WTC11 (cell line): ENCODE data around the gene RAB23. TPM values are rescaled to one million over a fixed set of nuclear protein-coding genes. Genes with fewer than 3 reads are reported as not detected.

Experiments
- ATAC-seq: fragments of 200-7000 bp; cut with Tn5 transposase; 2 replicates; pipeline ENCODE4 v1.10.0; 2021; ENCODE audit warnings: mild to moderate bottlenecking, moderate library complexity
- CTCF ChIA-PET: fragments of 300-600 bp; sonication (Branson Sonifier 250); formaldehyde crosslinking; loops from one replicate; lab custom pipeline; 2021; ENCODE audit warnings: antibody characterized with exemption; lab: Charles Lee
- POLR2A ChIA-PET: fragments of 350-600 bp; sonication (Branson Sonifier 250); formaldehyde crosslinking; loops from one replicate; lab custom pipeline; 2021; ENCODE audit warnings: antibody characterized with exemption; lab: Charles Lee
- DNase-seq: peaks from one replicate; pipeline ENCODE4 v3.0.0; 2021; ENCODE audit warnings: low spot score
- H3K27ac Mint-ChIP-seq: 2 replicates; pipeline ENCODE4 v1.8.0; 2021; ENCODE audit warnings: mixed read lengths
- H3K27me3 Mint-ChIP-seq: 2 replicates; pipeline ENCODE4 v1.8.0; 2021; ENCODE audit warnings: low read depth, mild to moderate bottlenecking, moderate library complexity, mixed read lengths
- H3K36me3 Mint-ChIP-seq: 2 replicates; pipeline ENCODE4 v1.8.0; 2021; ENCODE audit warnings: mixed read lengths
- H3K4me1 Mint-ChIP-seq: 2 replicates; pipeline ENCODE4 v1.8.0; 2022; ENCODE audit warnings: mixed read lengths
- H3K4me3 Mint-ChIP-seq: 2 replicates; pipeline ENCODE4 v1.8.0; 2021; ENCODE audit warnings: mild to moderate bottlenecking, moderate library complexity, mixed read lengths
- H3K9me3 Mint-ChIP-seq: 2 replicates; pipeline ENCODE4 v1.8.0; 2021; ENCODE audit warnings: mixed read lengths
- ATF1 ChIP-seq: sonication (generic); formaldehyde crosslinking; IDR thresholded peaks from 2 replicates; pipeline ENCODE4 v1.8.1; 2023; ENCODE audit warnings: mild to moderate bottlenecking, moderate library complexity, missing genetic modification reagents
- HMGA2 ChIP-seq: fragments of 250-450 bp; sonication (Bioruptor Pico); IDR thresholded peaks from 2 replicates; pipeline ENCODE4 v1.4.0; 2021; ENCODE audit warnings: mild to moderate bottlenecking, moderate library complexity
- JUN ChIP-seq: sonication (generic); formaldehyde crosslinking; IDR thresholded peaks from 2 replicates; pipeline ENCODE4 v1.8.0; 2023; ENCODE audit warnings: mild to moderate bottlenecking, missing genetic modification reagents
- MXD4 ChIP-seq: fragments of 250-450 bp; sonication (Bioruptor Pico); IDR thresholded peaks from 2 replicates; pipeline ENCODE4 v1.8.0; 2021; ENCODE audit warnings: mild to moderate bottlenecking, moderate library complexity, borderline replicate concordance
- NFATC4 ChIP-seq: fragments of 250-450 bp; sonication (Bioruptor Pico); IDR thresholded peaks from 2 replicates; pipeline ENCODE4 v1.9.0; 2021; ENCODE audit warnings: mild to moderate bottlenecking
- RELA ChIP-seq: sonication (generic); formaldehyde crosslinking; IDR thresholded peaks from 2 replicates; pipeline ENCODE4 v1.8.1; 2022; ENCODE audit warnings: missing genetic modification reagents, mild to moderate bottlenecking, borderline replicate concordance
- TEAD1 ChIP-seq: sonication (generic); formaldehyde crosslinking; IDR thresholded peaks from 2 replicates; pipeline ENCODE4 v1.8.0; 2022; ENCODE audit warnings: mild to moderate bottlenecking, missing genetic modification reagents
- TP53 ChIP-seq: sonication (generic); formaldehyde crosslinking; IDR thresholded peaks from 2 replicates; pipeline ENCODE4 v1.8.1; 2023; ENCODE audit warnings: mild to moderate bottlenecking, missing genetic modification reagents
- total RNA-seq: library from RNA; stranded (reverse); gene quantifications from 3 replicates; pipeline ENCODE4 v1.2.3, GENCODE V29; 2021
- TF ChIP-seq, protein P1 (sequence below): sonication (generic); formaldehyde crosslinking; IDR thresholded peaks from 2 replicates; pipeline ENCODE4 v1.8.1; 2023; ENCODE audit warnings: mild to moderate bottlenecking, moderate library complexity, missing genetic modification reagents
- TF ChIP-seq, protein P2 (sequence below): sonication (generic); formaldehyde crosslinking; IDR thresholded peaks from 2 replicates; pipeline ENCODE4 v1.8.0; 2023; ENCODE audit warnings: missing genetic modification reagents
- TF ChIP-seq, protein P3 (sequence below): sonication (generic); formaldehyde crosslinking; IDR thresholded peaks from 2 replicates; pipeline ENCODE4 v1.8.0; 2023; ENCODE audit warnings: mild to moderate bottlenecking, missing genetic modification reagents
- TF ChIP-seq, protein P4 (sequence below): fragments of 250-450 bp; sonication (Bioruptor Pico); IDR thresholded peaks from 2 replicates; pipeline ENCODE4 v1.9.0; 2021; ENCODE audit warnings: mild to moderate bottlenecking
- TF ChIP-seq, protein P5 (sequence below): sonication (generic); formaldehyde crosslinking; IDR thresholded peaks from 2 replicates; pipeline ENCODE4 v1.8.1; 2023; ENCODE audit warnings: mild to moderate bottlenecking, missing genetic modification reagents, moderate library complexity
- TF ChIP-seq, protein P6 (sequence below): sonication (generic); formaldehyde crosslinking; IDR thresholded peaks from 2 replicates; pipeline ENCODE4 v1.8.0; 2022; ENCODE audit warnings: missing genetic modification reagents
- TF ChIP-seq, protein P7 (sequence below): sonication (generic); formaldehyde crosslinking; IDR thresholded peaks from 2 replicates; pipeline ENCODE4 v1.8.0; 2022; ENCODE audit warnings: mild to moderate bottlenecking, missing genetic modification reagents
- TF ChIP-seq, protein P8 (sequence below): fragments of 250-450 bp; sonication (Bioruptor Pico); conservative IDR thresholded peaks from 2 replicates; pipeline ENCODE4 v1.9.0; 2021; ENCODE audit warnings: mild to moderate bottlenecking

RAB23 gene
- total RNA-seq, 1 experiment from 2014 or later = 11.3 TPM

DNA sequence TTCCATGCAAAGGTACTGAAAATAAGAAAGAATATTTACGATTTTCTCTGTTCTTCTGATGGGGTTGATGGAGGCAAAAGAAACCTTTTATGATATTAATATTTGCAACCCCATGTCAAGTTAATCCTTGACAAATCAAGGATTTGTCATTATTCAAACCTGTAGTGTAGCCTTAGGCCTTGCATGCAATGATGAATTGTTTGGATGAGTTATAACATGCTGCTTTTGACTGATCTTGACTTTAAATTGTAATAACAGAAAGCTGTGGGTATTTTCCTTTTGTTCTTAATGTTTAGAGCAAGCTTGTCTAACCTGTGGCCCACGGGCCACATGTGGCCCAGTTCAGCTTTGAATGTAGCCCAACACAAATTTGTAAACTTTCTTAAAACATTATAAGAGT lies 63.0 kb downstream of the RAB23 start (continued):
- TF ChIP-seq, protein P1, sequence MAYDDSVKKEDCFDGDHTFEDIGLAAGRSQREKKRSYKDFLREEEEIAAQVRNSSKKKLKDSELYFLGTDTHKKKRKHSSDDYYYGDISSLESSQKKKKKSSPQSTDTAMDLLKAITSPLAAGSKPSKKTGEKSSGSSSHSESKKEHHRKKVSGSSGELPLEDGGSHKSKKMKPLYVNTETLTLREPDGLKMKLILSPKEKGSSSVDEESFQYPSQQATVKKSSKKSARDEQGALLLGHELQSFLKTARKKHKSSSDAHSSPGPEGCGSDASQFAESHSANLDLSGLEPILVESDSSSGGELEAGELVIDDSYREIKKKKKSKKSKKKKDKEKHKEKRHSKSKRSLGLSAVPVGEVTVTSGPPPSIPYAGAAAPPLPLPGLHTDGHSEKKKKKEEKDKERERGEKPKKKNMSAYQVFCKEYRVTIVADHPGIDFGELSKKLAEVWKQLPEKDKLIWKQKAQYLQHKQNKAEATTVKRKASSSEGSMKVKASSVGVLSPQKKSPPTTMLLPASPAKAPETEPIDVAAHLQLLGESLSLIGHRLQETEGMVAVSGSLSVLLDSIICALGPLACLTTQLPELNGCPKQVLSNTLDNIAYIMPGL (CRISPR knock-in tag) = no peak
- TF ChIP-seq, protein P2, sequence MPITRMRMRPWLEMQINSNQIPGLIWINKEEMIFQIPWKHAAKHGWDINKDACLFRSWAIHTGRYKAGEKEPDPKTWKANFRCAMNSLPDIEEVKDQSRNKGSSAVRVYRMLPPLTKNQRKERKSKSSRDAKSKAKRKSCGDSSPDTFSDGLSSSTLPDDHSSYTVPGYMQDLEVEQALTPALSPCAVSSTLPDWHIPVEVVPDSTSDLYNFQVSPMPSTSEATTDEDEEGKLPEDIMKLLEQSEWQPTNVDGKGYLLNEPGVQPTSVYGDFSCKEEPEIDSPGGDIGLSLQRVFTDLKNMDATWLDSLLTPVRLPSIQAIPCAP (CRISPR knock-in tag) = no peak
- TF ChIP-seq, protein P3, sequence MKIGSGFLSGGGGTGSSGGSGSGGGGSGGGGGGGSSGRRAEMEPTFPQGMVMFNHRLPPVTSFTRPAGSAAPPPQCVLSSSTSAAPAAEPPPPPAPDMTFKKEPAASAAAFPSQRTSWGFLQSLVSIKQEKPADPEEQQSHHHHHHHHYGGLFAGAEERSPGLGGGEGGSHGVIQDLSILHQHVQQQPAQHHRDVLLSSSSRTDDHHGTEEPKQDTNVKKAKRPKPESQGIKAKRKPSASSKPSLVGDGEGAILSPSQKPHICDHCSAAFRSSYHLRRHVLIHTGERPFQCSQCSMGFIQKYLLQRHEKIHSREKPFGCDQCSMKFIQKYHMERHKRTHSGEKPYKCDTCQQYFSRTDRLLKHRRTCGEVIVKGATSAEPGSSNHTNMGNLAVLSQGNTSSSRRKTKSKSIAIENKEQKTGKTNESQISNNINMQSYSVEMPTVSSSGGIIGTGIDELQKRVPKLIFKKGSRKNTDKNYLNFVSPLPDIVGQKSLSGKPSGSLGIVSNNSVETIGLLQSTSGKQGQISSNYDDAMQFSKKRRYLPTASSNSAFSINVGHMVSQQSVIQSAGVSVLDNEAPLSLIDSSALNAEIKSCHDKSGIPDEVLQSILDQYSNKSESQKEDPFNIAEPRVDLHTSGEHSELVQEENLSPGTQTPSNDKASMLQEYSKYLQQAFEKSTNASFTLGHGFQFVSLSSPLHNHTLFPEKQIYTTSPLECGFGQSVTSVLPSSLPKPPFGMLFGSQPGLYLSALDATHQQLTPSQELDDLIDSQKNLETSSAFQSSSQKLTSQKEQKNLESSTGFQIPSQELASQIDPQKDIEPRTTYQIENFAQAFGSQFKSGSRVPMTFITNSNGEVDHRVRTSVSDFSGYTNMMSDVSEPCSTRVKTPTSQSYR (CRISPR knock-in tag) = no peak
- no peak for TF ChIP-seq ATF1 (CRISPR knock-in tag)
- TF ChIP-seq, protein P4, sequence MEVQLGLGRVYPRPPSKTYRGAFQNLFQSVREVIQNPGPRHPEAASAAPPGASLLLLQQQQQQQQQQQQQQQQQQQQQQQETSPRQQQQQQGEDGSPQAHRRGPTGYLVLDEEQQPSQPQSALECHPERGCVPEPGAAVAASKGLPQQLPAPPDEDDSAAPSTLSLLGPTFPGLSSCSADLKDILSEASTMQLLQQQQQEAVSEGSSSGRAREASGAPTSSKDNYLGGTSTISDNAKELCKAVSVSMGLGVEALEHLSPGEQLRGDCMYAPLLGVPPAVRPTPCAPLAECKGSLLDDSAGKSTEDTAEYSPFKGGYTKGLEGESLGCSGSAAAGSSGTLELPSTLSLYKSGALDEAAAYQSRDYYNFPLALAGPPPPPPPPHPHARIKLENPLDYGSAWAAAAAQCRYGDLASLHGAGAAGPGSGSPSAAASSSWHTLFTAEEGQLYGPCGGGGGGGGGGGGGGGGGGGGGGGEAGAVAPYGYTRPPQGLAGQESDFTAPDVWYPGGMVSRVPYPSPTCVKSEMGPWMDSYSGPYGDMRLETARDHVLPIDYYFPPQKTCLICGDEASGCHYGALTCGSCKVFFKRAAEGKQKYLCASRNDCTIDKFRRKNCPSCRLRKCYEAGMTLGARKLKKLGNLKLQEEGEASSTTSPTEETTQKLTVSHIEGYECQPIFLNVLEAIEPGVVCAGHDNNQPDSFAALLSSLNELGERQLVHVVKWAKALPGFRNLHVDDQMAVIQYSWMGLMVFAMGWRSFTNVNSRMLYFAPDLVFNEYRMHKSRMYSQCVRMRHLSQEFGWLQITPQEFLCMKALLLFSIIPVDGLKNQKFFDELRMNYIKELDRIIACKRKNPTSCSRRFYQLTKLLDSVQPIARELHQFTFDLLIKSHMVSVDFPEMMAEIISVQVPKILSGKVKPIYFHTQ (CRISPR knock-in tag) = no peak
- no peak for TF ChIP-seq MXD4 (CRISPR knock-in tag)

DNA sequence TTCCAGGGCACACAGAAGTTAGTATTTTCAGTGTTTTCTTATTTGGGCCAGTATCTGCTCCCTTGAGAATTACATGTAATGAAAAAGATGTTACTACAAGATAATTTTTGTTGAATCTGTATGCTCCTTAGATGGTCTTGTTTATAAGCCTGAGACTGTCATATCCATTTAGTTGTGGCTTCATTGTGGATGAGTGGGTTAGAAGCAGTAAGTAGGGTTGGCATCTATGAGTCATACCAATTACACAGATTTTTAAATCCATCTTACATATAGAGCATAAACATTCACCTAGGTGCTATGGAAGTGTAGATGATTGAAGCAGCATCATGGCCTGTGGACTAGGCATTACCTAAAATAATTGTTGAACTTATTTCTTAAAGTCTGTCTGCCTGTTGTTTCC lies 63.4 kb downstream of the RAB23 start:
- POLR2A ChIA-PET = interaction anchor here (0.6 kb wide), 1 partner anchor 110 kb away, joined by 4 read pairs; no protein-coding TSS in a partner anchor
- H3K27ac Mint-ChIP-seq = no peak overlapping the region
- ATAC-seq = no peak
- no peak for TF ChIP-seq TEAD1 (CRISPR knock-in tag)
- no peak for TF ChIP-seq NFATC4 (CRISPR knock-in tag)
- TF ChIP-seq, protein P5, sequence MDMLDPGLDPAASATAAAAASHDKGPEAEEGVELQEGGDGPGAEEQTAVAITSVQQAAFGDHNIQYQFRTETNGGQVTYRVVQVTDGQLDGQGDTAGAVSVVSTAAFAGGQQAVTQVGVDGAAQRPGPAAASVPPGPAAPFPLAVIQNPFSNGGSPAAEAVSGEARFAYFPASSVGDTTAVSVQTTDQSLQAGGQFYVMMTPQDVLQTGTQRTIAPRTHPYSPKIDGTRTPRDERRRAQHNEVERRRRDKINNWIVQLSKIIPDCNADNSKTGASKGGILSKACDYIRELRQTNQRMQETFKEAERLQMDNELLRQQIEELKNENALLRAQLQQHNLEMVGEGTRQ (CRISPR knock-in tag) = no peak
- no peak for TF ChIP-seq JUN (CRISPR knock-in tag)
- TF ChIP-seq, protein P3 (CRISPR knock-in tag) = no peak
- TF ChIP-seq, protein P6, sequence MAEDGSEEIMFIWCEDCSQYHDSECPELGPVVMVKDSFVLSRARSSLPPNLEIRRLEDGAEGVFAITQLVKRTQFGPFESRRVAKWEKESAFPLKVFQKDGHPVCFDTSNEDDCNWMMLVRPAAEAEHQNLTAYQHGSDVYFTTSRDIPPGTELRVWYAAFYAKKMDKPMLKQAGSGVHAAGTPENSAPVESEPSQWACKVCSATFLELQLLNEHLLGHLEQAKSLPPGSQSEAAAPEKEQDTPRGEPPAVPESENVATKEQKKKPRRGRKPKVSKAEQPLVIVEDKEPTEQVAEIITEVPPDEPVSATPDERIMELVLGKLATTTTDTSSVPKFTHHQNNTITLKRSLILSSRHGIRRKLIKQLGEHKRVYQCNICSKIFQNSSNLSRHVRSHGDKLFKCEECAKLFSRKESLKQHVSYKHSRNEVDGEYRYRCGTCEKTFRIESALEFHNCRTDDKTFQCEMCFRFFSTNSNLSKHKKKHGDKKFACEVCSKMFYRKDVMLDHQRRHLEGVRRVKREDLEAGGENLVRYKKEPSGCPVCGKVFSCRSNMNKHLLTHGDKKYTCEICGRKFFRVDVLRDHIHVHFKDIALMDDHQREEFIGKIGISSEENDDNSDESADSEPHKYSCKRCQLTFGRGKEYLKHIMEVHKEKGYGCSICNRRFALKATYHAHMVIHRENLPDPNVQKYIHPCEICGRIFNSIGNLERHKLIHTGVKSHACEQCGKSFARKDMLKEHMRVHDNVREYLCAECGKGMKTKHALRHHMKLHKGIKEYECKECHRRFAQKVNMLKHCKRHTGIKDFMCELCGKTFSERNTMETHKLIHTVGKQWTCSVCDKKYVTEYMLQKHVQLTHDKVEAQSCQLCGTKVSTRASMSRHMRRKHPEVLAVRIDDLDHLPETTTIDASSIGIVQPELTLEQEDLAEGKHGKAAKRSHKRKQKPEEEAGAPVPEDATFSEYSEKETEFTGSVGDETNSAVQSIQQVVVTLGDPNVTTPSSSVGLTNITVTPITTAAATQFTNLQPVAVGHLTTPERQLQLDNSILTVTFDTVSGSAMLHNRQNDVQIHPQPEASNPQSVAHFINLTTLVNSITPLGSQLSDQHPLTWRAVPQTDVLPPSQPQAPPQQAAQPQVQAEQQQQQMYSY = no peak
- no peak for TF ChIP-seq TP53 (CRISPR knock-in tag)
- TF ChIP-seq, protein P7, sequence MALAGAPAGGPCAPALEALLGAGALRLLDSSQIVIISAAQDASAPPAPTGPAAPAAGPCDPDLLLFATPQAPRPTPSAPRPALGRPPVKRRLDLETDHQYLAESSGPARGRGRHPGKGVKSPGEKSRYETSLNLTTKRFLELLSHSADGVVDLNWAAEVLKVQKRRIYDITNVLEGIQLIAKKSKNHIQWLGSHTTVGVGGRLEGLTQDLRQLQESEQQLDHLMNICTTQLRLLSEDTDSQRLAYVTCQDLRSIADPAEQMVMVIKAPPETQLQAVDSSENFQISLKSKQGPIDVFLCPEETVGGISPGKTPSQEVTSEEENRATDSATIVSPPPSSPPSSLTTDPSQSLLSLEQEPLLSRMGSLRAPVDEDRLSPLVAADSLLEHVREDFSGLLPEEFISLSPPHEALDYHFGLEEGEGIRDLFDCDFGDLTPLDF (CRISPR knock-in tag) = no peak
- no peak for TF ChIP-seq RELA (CRISPR knock-in tag)
- TF ChIP-seq, protein P8, sequence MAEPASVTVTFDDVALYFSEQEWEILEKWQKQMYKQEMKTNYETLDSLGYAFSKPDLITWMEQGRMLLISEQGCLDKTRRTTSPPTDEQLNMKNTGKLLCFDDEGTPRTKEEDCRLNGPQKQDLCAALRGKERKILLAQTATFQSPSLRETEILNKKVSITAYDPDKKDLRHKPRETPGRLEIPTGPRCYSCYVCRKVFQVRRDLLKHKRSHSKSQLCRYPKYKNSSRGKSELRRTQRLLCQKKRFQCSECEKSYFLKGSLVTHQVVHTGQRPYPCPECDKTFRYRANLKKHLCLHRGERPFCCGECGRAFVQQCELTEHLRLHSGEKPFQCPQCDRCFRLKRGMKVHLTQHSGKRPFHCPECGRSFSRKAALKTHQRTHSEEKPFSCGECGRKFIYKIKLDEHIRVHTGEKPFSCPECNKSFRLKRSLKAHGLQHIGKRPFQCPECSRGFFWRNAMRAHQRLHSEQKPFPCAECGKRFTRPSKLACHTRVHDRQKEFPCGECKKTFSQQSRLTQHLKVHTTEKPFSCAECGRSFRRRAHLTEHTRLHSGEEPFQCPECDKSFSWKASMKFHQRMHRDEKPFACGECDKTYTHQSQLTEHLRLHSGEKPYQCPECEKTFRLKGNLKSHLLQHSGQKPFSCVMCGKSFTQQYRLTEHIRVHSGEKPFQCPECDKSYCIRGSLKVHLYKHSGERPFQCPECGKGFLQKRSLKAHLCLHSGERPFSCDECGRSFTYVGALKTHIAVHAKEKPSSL (CRISPR knock-in tag) = no peak
- TF ChIP-seq HMGA2 = no peak

More for the DNA sequence above, 63.4 kb downstream of the RAB23 start:
- no peak overlapping the region for H3K4me3 Mint-ChIP-seq
- H3K4me1 Mint-ChIP-seq = no peaks in the 10 kb centered on the region
- DNase-seq = no peak
- peaks cover 23% of the 10 kb centered on the region for H3K36me3 Mint-ChIP-seq
- CTCF ChIA-PET = interaction anchor here (0.7 to 0.9 kb wide), 2 partner anchors 26 to 31 kb away, joined by 3 to 4 read pairs; no protein-coding TSS in a partner anchor
- H3K27me3 Mint-ChIP-seq = no peaks in the 10 kb centered on the region
- H3K9me3 Mint-ChIP-seq = no peaks in the 10 kb centered on the region
